ENCODE measurements around the gene LMX1B.
"Not testable (repeated sequence)": the region's sequence is repeated elsewhere in the genome, so short reads cannot be mapped to it uniquely, and the experiment has no call there.

LMX1B gene

DNA sequence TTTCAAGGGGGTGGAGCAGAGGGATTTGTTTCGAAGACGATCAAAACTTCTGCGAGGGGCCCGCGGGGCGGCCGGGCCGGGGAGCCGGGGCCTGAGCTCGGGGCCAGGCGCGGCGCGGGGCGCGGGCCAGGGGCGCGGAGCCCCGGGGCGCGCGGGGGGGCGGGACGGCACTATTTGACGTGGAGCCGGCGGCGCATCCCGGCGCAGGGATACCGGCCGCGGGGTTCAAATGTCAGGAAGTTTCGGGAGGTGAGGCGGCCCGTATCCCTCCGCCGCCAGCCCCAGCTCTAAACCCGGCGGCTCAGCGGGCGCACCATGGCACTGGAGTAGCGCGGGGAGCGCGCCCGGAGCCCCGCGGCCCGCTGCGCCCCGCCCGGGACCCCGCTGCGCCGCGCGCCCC, at the start of gene LMX1B:
Gene LMX1B, plus strand, starts transcription at position 278 of the 400 bp plus-strand sequence. CDS start 522 bp downstream, outside the sequence.
- no peak for FAIRE-seq
- DNase-seq (ENCODE audit: insufficient read length, low spot score), result no peak
- TF ChIP-seq POLR2A (IDR thresholded peaks at IDR 0.05; ENCODE audit: low read depth, low read length), result no peak

DNA sequence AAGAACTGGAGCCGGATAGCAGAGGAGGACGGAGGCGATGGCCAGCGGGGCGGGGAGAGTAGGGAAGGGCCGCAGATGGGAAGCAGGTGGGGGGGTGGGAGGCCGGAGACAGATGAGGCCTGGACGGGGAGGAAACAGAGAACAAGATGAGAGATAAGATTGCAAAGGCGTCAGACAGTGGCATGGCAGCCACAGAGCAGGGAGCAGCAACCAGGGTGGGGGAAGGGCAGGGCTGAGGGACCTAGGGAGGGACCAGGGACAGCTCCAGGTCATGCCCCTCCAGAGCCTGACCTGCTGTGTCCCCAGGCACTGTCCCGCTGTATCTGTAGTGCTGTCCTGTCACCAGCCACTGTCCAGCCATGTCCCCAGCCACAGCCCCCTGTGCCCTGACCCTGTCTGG, 49.6 kb upstream of the LMX1B start:
- TF ChIP-seq POLR2A (IDR thresholded peaks at IDR 0.05; ENCODE audit: low read depth, low read length), result no peak
- FAIRE-seq, result no peak
- DNase-seq (ENCODE audit: insufficient read length, low spot score), result no peak

DNA sequence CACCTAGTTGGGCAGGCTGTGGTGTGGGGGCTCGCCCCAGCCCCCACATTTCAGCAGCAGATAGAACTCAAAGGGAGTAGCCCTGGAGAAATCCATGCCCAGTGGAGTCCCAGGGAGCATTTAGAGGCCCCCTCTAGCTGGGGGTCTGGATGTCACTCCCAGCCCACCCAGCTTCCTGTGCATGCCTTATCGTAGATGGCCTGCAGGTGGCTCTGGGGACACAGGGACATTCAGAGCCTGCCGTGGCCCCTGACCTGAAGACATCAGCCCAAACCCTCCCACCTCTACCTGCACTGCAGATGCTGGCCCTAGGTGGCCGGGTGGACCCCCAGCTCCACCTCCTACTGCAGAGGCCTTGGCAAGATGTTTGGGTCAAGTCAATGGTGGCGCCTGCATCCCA, 49.0 kb upstream of the LMX1B start:
- TF ChIP-seq POLR2A (IDR thresholded peaks at IDR 0.05; ENCODE audit: low read depth, low read length), result no peak
- no peak for DNase-seq (ENCODE audit: insufficient read length, low spot score)
- no peak for FAIRE-seq

DNA sequence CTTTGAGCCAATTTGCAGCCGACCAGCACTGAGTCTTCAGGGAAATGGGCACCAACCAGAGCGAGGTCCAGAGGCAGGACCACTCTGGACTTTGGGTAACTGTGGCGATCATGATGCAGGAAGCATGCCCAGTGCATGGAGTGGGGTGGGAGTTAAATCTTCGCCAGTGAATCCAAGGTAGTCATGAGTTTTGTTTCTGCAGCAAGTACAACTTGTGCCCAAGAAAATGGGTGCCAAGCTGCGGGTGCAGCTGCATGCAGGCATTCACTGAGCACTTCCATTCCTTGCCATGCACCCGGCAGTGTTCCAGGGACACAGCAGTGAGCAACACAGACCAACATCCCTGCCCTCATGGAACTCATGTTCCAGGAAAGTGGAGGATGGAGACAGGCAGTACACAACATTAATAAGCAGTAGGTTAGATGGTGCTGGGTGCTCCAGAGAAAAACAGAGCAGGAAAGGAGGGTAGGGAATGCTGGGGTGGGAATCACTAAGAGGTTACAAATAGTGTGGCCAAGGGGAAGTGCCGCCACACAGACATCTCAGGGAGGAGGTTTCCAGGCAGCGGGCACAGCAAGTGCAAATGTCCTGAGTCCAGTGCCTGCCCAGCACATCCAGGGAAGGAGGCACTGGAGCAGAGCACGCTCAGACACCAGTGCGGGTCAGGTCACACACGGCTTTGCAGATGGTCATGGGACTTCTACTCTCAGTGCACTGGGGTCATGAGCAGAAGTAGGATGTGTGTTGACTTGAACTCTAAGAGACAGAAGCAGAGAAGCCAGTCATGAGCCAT, 48.2 kb upstream of the LMX1B start:
- TF ChIP-seq POLR2A (IDR thresholded peaks at IDR 0.05; ENCODE audit: low read depth, low read length), result no peak
- FAIRE-seq (no peak), DNase-seq (ENCODE audit: insufficient read length, low spot score) (no peak)

DNA sequence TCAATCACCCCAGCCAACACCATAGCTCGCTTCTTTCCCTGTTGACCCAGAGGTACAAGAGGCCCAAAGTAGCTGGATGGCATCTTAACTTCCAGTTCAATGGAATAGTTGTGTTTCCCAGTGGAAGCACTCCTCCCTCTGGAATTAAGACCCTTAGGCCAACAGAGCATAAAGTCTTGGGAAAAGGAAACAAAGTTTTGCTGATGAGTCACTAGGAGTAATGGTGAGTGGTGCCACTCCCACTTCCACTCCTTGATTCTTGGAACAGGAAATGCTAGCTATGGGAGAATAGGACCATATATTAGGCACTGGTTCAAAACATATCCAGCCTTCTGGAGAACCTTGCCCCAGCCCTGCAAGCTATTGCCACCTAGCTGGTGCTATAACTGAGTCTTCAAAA, 44.7 kb upstream of the LMX1B start:
- FAIRE-seq, result peak; percentile 84
- peak; percentile 44 for DNase-seq (ENCODE audit: insufficient read length, low spot score)
- no peak for TF ChIP-seq POLR2A (IDR thresholded peaks at IDR 0.05; ENCODE audit: low read depth, low read length)

DNA sequence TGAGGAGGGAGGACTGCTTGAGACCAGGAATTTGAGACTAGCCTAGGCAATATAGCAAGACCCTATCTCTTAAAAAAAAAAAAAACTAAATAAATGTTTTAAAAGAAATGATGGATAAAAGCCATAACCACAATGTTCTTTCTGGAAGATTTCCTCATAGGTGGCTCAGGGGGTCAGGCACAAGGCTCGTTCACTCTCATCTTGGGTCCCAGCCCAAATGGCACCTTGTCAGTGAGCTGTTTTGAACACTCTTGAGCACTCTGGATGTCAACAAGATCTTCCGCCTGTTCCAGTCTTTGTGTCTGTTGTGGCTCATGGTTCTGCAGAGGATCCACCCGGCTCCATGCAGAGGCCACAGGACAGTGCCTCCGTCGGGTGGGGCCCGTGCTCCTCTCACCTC, 35.7 kb upstream of the LMX1B start:
- no peak for FAIRE-seq
- TF ChIP-seq POLR2A (IDR thresholded peaks at IDR 0.05; ENCODE audit: low read depth, low read length), result no peak

DNA sequence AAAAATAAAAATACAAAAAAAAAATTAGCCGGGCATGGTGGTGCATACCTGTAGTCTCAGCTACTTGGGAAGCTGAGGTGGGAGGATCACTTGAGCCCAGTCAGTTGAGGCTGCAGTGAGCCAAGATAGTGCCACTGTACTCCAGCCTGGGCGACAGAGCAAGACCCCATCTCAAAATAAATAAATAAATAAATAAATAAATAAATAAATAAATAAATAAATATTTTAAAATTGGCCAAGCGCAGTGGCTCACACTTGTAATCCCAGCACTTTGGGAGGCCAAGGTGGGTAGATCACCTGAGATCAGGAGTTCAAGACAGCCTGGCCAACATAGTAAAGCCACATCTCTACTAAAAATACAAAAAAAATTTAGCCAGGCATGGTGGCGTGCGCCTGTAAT, 33.4 kb upstream of the LMX1B start:
- not testable (repeated sequence) for FAIRE-seq; DNase-seq (ENCODE audit: insufficient read length, low spot score)

More for the DNA sequence above, 35.7 kb upstream of the LMX1B start:
- no peak for DNase-seq (ENCODE audit: insufficient read length, low spot score)

DNA sequence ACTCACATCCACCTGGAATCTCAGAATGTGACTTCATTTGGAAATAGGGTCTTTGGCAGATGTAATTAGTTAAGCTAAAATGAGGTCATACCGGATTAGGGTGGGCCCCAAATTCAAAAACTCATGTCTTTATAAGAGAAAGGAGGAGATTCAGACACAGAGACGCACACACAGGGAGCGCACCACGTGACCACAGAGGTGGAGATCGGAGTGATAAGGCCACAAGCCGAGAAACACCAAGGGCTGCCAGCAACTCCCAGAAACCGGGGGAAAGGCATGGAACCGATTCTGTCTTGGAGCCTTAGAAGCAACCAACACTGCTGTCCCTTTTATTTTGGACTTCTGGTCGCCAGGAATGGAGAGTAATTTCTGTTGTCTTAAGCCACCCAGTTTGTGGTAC, 31.8 kb upstream of the LMX1B start:
- FAIRE-seq (no peak), DNase-seq (ENCODE audit: insufficient read length, low spot score) (no peak)
- no peak for TF ChIP-seq POLR2A (IDR thresholded peaks at IDR 0.05; ENCODE audit: low read depth, low read length)

DNA sequence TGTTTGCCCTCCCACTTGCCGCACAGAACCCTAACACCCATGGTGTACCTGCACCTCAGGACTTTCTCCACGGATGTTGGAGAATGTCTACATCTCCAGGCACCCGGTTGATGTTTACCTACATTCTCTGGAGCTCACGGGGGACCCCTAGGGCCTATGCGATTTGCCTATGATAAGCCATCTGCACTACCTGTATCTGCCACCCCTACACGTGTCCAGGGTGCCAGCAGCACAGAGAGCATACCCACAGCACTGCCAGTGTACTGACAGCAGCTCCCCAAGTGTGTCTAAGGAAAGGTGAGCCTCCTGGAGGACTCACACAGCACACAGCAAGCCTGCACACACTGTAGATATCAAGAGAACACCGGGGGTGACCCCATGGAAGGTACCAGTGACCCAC, 31.3 kb upstream of the LMX1B start:
- TF ChIP-seq POLR2A (IDR thresholded peaks at IDR 0.05; ENCODE audit: low read depth, low read length), result no peak
- FAIRE-seq, result no peak
- DNase-seq (ENCODE audit: insufficient read length, low spot score), result no peak

DNA sequence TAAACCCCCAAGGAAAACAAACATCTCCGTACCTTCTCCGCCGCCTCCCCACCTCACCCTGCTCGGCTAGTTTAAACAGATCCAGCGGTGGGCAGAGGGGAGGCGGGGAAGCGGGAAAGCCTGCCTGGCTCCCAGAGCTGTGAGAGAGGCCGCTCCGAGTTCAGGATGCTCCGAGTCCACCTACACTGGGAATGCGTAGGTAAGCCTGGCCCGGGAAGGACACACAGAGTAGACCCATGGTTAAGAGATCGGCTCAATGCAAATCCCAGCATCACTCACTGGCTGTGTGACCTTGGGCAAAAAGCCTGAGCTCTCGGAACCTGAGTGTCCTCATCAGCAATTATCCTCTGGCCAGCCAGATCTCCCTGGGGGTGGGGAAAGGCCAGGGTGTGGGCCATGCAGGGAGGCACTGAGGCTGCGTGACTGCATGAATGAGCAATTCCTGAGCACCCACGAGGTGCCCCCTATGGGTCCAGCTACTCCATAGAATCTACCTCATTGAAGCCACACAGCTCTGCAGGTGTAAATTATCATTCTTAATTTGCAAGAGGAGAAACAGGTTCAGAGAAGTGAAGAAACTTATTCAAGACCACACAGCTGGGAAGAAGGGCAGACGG, 30.5 kb upstream of the LMX1B start:
- TF ChIP-seq POLR2A (IDR thresholded peaks at IDR 0.05; ENCODE audit: low read depth, low read length), result no peak
- no peak for FAIRE-seq
- no peak for DNase-seq (ENCODE audit: insufficient read length, low spot score)

DNA sequence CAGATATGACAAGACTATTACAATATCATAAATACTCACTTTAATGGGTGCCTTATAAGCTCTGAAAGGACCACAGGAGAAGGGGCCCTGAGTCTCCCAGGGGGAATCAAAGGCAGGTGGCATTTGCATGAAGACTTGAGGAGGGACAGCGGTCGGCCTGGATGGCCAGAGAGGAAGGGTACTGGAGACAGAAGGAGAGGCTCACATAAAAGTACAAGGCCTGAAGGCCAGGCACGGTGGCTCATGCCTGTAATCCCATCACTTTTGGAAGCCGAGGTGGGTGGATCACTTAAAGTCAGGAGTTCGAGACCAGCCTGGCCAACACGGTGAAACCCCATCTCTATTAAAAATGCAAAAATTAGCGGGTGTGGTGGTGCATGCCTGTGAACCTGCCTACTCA, 29.1 kb upstream of the LMX1B start:
- no peak for FAIRE-seq
- no peak for TF ChIP-seq POLR2A (IDR thresholded peaks at IDR 0.05; ENCODE audit: low read depth, low read length)
- DNase-seq (ENCODE audit: insufficient read length, low spot score), result no peak

DNA sequence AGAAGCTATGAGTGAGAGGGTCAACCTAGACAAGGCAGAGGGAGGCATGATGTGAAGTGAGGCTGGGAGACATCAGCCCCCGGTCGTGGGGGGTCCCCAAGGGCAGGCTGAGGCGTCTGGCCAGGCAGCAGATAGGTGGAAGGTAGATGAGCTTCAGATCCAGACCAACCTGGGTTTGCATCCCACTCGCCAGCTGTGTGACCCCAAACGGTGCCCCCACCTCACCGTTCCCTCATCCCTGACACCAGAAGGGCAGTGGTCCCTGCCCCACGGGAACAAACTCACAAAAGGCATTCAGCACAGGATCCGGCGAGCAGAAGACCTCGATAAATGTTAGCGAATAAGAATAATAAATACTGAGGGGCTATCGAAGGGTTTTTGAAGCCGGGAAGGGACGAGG, 27.5 kb upstream of the LMX1B start:
- no peak for FAIRE-seq

DNA sequence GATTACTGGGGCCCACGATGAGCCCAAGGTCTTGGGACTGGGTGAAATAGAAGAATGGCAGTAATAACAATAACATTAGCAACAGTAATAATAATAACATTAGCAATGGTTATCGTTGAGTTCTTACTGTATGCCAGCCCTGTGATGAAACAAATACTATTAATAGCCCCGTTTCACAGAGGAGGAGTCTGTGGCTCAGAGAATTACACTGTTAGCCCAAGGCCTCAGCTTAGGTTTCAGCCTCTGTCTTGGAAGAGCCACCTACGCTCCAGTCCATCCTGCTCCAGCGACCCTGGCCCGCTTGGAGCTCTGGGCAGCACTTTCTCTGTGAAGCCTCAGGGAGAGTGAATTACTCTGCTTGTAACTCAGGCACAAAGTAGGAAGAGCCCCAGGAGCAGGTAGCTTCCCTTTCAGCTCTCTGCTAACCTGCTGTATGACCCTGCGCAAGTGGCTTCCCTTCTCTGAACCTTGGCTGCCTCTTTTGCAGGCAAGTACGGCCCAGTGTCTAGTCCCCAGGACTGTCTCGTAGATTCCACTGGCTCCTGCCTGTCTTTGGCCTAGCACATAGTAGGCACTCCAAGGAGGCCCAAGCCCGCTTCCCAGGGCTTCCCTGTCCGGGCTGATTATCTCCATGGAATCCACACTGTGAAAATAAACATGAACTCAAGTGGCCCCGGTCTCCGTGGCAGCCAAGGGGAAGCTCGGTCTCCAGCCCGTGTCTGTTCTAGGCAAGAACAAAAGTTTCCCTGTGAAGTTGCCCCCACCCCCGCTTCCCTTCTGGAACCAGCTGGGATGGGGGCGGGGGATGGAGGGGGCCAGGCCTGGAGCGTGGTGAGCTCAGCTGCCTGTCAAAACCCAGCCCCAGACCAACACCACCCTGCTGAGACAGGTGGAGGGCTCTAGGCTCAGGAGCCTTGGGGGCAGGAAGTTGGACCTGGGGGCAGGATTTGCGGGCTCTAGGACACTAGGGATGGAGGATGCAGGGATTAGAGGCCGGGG, 26.2 kb upstream of the LMX1B start:
- no peak for DNase-seq (ENCODE audit: insufficient read length, low spot score)
- no peak for FAIRE-seq
- TF ChIP-seq POLR2A (IDR thresholded peaks at IDR 0.05; ENCODE audit: low read depth, low read length), result no peak

More for the DNA sequence above, 27.5 kb upstream of the LMX1B start:
- no peak for TF ChIP-seq POLR2A (IDR thresholded peaks at IDR 0.05; ENCODE audit: low read depth, low read length)
- no peak for DNase-seq (ENCODE audit: insufficient read length, low spot score)

All from H54 (cell line).